ENCODE measurements around the gene CD37. TPM values are rescaled to one million over a fixed set of nuclear protein-coding genes. Genes with fewer than 3 reads are reported as not detected.

The CD37 gene
- total and polyA plus RNA-seq, 12 donors, result 0.61 to 27.1 (median 14.6) TPM

DNA sequence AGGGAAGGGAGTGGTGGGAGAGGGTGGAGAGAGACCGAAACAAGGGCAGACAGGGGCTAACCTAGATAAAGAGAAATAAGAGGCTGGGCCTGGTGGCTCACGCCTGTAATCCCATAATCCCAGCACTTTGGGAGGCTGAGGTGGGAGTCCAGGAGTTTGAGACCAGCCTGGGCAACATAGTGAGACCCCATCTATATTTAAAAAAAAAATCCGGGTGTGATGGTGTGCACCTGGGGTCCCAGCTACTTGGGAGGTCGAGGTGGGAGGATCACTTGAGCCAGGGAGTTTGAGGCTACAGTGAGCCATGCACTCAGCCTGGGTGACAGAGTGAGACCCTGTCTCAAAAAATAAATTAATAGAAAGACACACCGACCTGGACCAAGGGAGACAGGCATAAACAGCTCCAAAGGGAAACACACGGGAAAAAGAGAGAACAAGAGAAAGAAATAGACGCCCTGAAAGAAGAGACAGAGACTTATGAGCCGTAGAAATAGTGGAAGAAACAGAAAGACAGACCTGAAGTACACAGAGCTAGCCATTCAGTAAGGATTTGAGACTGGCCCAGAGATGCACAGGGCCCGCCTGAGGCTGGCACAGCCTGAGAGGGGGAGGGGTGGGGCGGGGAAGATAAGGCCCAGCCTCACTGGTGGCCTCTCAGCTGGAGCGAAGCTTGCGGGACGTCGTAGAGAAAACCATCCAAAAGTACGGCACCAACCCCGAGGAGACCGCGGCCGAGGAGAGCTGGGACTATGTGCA, 2.2 kb downstream of the CD37 start:
- 73 to 83% (median 77%) methylated on average over 19 of the region's 19 CpGs for WGBS, 4 donors
- peak in 3 of 7 donors; percentile 7 to 31 (median 12) for DNase-seq
- Histone ChIP-seq H3K4me1 (replicated peaks in 1 of 2) (peaks cover 6 to 13% of the 10 kb centered on the region in 2 donors), H3K36me3 (replicated peaks in 1 of 2) (no peaks in the 10 kb centered on the region), H3K9me3 (replicated peaks in 1 of 3) (no peaks in the 10 kb centered on the region), H3K4me3 (no peak overlapping the region), H3K27ac (no peak overlapping the region), H3K27me3 (no peaks in the 10 kb centered on the region)
- intact Hi-C loops (cut with DNase I), result no loop called here
- TF ChIP-seq POLR2A (IDR thresholded peaks at IDR 0.05), result no peak
- TF ChIP-seq, protein P1, sequence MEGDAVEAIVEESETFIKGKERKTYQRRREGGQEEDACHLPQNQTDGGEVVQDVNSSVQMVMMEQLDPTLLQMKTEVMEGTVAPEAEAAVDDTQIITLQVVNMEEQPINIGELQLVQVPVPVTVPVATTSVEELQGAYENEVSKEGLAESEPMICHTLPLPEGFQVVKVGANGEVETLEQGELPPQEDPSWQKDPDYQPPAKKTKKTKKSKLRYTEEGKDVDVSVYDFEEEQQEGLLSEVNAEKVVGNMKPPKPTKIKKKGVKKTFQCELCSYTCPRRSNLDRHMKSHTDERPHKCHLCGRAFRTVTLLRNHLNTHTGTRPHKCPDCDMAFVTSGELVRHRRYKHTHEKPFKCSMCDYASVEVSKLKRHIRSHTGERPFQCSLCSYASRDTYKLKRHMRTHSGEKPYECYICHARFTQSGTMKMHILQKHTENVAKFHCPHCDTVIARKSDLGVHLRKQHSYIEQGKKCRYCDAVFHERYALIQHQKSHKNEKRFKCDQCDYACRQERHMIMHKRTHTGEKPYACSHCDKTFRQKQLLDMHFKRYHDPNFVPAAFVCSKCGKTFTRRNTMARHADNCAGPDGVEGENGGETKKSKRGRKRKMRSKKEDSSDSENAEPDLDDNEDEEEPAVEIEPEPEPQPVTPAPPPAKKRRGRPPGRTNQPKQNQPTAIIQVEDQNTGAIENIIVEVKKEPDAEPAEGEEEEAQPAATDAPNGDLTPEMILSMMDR (IDR thresholded peaks at IDR 0.05), result no peak

DNA sequence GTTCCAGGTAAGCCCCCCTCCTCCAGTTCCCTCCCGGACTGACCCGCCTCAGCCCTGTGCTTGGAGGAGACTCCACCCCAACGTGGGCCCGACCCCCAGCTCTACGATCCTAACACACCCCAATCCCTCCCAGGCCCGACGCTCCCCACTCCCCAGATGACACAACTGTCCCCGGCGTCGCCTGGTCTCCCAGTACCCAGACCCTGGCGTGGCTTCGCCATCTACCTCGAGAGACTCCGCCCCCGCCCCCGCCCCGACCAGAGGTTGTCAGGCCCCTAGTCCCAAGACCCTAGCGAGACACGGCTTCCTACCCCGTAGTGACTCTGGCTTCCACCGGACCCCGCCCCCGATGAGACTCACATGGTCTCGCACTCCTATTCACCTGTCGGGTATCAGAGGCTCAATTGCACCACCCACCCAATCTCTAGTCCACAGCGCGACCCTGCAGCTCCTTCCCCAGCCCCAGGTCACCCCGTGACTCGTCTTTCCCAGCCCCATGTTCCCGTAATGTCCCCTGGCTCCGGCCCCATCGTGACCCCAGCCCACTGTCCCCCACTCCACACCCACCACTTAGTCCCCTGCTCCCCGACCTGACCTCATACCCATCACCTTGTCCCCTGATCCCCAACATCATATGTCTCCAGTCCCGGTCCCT, 2.9 kb downstream of the CD37 start:
- 32 to 40% (median 36%) methylated on average over 21 to 34 of the region's 34 CpGs for WGBS, 4 donors
- intact Hi-C loops (cut with DNase I), result no loop called here
- H3K4me1 ChIP-seq (replicated peaks in 1 of 2), result peaks cover 6 to 13% of the 10 kb centered on the region in 2 donors
- H3K36me3 ChIP-seq (replicated peaks in 1 of 2), result no peaks in the 10 kb centered on the region
- H3K9me3 ChIP-seq (replicated peaks in 1 of 3), result no peaks in the 10 kb centered on the region
- TF ChIP-seq POLR2A (IDR thresholded peaks at IDR 0.05), result no peak
- TF ChIP-seq, protein P1 (IDR thresholded peaks at IDR 0.05), result no peak
- peak overlapping the region in 1 of 4 donors; percentile 58 for H3K4me3 ChIP-seq
- DNase-seq, result peak in 3 of 7 donors; percentile 16 to 50 (median 37)
- H3K27ac ChIP-seq, result no peak overlapping the region
- no peaks in the 10 kb centered on the region for H3K27me3 ChIP-seq

DNA sequence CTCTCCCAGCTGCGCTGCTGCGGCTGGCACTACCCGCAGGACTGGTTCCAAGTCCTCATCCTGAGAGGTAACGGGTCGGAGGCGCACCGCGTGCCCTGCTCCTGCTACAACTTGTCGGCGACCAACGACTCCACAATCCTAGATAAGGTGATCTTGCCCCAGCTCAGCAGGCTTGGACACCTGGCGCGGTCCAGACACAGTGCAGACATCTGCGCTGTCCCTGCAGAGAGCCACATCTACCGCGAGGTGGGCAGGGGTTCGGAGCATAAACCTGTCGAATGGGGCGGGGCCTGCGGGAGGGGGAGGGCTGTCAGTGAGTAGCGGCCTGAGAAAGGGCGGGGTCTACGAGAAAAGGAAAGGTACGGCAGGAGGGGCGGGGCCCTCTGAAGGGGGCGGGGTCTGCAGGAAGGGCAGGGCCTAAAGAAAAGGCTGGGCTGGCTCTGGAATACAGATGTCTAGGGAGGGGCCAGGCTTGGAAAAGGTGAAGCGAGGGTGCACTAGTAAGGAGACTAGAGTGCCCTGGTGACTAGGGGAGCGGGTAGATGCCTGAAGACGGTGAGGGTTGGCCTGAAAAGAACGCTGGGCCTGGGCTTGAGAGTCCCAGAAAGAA, 3.6 kb downstream of the CD37 start:
- Histone ChIP-seq H3K27me3 (no peaks in the 10 kb centered on the region), H3K4me3 (peak overlapping the region in 2 of 4 donors; percentile 26 to 58), H3K9me3 (replicated peaks in 1 of 3) (no peaks in the 10 kb centered on the region), H3K27ac (peak overlapping the region in 3 of 5 donors; percentile 36 to 93 (median 87)), H3K4me1 (replicated peaks in 1 of 2) (peaks cover 6 to 13% of the 10 kb centered on the region in 2 donors), H3K36me3 (replicated peaks in 1 of 2) (peaks cover 0 to under 1% of the 10 kb centered on the region in 2 donors)
- no peak for TF ChIP-seq POLR2A (IDR thresholded peaks at IDR 0.05)
- TF ChIP-seq, protein P1 (IDR thresholded peaks at IDR 0.05), result no peak
- peak; percentile 82 to 91 (median 85) for DNase-seq
- 15 to 25% (median 20%) methylated on average over 25 to 30 of the region's 30 CpGs for WGBS, 4 donors
- intact Hi-C loops (cut with DNase I), result no loop called here

Data from adrenal gland (tissue), 12 donors.